OCI-LY7 (cell line): ENCODE measurements around the gene HS3ST5. TPM values are rescaled to one million over a fixed set of nuclear protein-coding genes. Genes with fewer than 3 reads are reported as not detected.

Experiments
- BruUV-seq: library from RNA; stranded (reverse); fragments of 400-500 nt; replicated peaks from 2 replicates; lab custom pipeline; 2021; lab: Mats Ljungman, UMichigan
- CTCF ChIA-PET: fragments of 300-600 bp; sonication (Branson Sonifier 250); formaldehyde crosslinking; loops from one replicate; lab custom pipeline; 2022; ENCODE audit warnings: antibody characterized with exemption; ENCODE audit not compliant: unreplicated experiment; lab: Charles Lee
- POLR2A ChIA-PET: fragments of 300-600 bp; sonication (Branson Sonifier 250); formaldehyde crosslinking; loops from one replicate; lab custom pipeline; 2022; ENCODE audit warnings: antibody characterized with exemption; lab: Charles Lee
- DNase-seq: peaks from one replicate; pipeline ENCODE4 v3.0.0-alpha.2; 2015; ENCODE audit warnings: low spot score
- H2AFZ ChIP-seq: fragments of 200-600 bp; sonication (generic), shearing (Covaris generic); 2 replicates; pipeline ENCODE4 v1.6.1; 2014; ENCODE audit warnings: mild to moderate bottlenecking, antibody characterized with exemption, low read length, moderate library complexity
- H3K27ac ChIP-seq: fragments of 200-600 bp; sonication (generic); 2 replicates; pipeline ENCODE4 v1.5.1; 2014; ENCODE audit warnings: mixed run types, low read depth, mild to moderate bottlenecking, moderate library complexity, low read length, inconsistent platforms; ENCODE audit not compliant: poor library complexity, severe bottlenecking
- H3K36me3 ChIP-seq: fragments of 200-600 bp; sonication (generic); 2 replicates; pipeline ENCODE4 v1.6.1; 2014; ENCODE audit warnings: mild to moderate bottlenecking, antibody characterized with exemption, low read length, moderate library complexity, mixed read lengths; ENCODE audit not compliant: insufficient read depth
- H3K4me1 ChIP-seq: fragments of 200-600 bp; sonication (generic); 2 replicates; pipeline ENCODE4 v1.5.1; 2014; ENCODE audit warnings: mild to moderate bottlenecking, low read length; ENCODE audit not compliant: insufficient read depth, poor library complexity, severe bottlenecking
- H3K4me2 ChIP-seq: fragments of 200-600 bp; sonication (generic); 2 replicates; pipeline ENCODE4 v1.6.1; 2014; ENCODE audit warnings: mild to moderate bottlenecking, low read length
- H3K4me3 ChIP-seq: fragments of 200-600 bp; sonication (generic); 2 replicates; pipeline ENCODE4 v1.5.1; 2014; ENCODE audit warnings: mild to moderate bottlenecking, low read depth, low read length; ENCODE audit not compliant: poor library complexity, severe bottlenecking
- H3K79me2 ChIP-seq: fragments of 200-600 bp; sonication (generic); 2 replicates; pipeline ENCODE4 v1.6.1; 2016; ENCODE audit warnings: low read depth, mild to moderate bottlenecking, low read length, moderate library complexity, mixed read lengths; ENCODE audit not compliant: insufficient read depth
- H3K9me2 ChIP-seq: fragments of 200-600 bp; sonication (generic); 2 replicates; pipeline ENCODE4 v1.6.1; 2016; ENCODE audit warnings: mild to moderate bottlenecking, low read length, mixed read lengths; ENCODE audit not compliant: insufficient read depth
- H3K9me3 ChIP-seq: fragments of 200-600 bp; sonication (generic); 2 replicates; pipeline ENCODE4 v1.6.1; 2014; ENCODE audit warnings: mild to moderate bottlenecking, mixed run types, low read length, mixed read lengths
- H4K20me1 ChIP-seq: fragments of 200-600 bp; sonication (generic); 2 replicates; pipeline ENCODE4 v1.6.1; 2014; ENCODE audit warnings: mild to moderate bottlenecking, antibody characterized with exemption, low read length, moderate library complexity, mixed read lengths; ENCODE audit not compliant: insufficient read depth
- EZH2phosphoT487 ChIP-seq: fragments of 200-600 bp; sonication (generic); IDR thresholded peaks from 2 replicates; pipeline ENCODE4 v1.6.1; 2018; ENCODE audit warnings: low read depth, borderline replicate concordance, mild to moderate bottlenecking, mixed run types, antibody characterized with exemption, low read length, moderate library complexity, mixed read lengths
- intact Hi-C: fragments of 100-400 bp; cut with micrococcal nuclease; formaldehyde crosslinking; loops from one replicate; pipeline ENCODE4 v1.10.0; 2022; ENCODE audit not compliant: unreplicated experiment
- total RNA-seq, 2 experiments: library from RNA; depleted of rRNA in 1 of 2; stranded (reverse); fragments of >200 nt in 1 of 2; shearing (Covaris generic) in 1 of 2; gene quantifications; 2 replicates each; pipeline ENCODE4 v1.2.3, GENCODE V29; 2014 to 2022
- TF ChIP-seq, protein P1 (sequence below): fragments of 200-600 bp; sonication (generic); conservative IDR thresholded peaks from 2 replicates; pipeline ENCODE4 v1.5.1; 2014; ENCODE audit warnings: mild to moderate bottlenecking, antibody characterized with exemption, low read length, moderate library complexity, mixed read lengths

Gene HS3ST5
- total RNA-seq, 2 experiments from 2014 or later = not detected

DNA sequence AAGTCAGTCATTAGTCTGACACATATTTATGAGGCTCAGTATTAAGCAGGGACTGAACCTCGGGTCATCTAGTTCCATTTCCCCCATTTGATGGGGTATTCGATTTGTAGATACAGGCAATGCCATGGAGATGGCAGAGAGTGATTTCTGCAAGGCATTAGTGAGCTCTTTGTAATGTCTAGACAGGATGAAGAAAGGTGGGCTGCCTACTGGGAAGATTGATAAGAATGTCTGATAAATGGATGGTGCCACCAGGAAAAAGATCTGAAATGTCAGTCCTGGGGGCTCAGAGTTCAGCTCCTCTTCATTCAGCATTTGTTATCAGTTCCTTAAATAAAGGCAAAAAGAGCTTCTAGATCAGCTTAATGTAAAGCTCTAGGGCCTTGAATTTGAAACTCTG lies 51.4 kb downstream of the HS3ST5 start:
- Histone ChIP-seq H3K27ac (no peak overlapping the region), H3K4me1 (no peaks in the 10 kb centered on the region), H3K79me2 (no peaks in the 10 kb centered on the region), H2AFZ (no peak overlapping the region), H3K36me3 (no peaks in the 10 kb centered on the region), H3K9me2 (no peaks in the 10 kb centered on the region), H3K4me3 (no peak overlapping the region), H3K9me3 (no peaks in the 10 kb centered on the region), H3K4me2 (no peak overlapping the region), H4K20me1 (no peaks in the 10 kb centered on the region)
- DNase-seq = no peak
- intact Hi-C loops = no loop called here
- TF ChIP-seq, protein P1, sequence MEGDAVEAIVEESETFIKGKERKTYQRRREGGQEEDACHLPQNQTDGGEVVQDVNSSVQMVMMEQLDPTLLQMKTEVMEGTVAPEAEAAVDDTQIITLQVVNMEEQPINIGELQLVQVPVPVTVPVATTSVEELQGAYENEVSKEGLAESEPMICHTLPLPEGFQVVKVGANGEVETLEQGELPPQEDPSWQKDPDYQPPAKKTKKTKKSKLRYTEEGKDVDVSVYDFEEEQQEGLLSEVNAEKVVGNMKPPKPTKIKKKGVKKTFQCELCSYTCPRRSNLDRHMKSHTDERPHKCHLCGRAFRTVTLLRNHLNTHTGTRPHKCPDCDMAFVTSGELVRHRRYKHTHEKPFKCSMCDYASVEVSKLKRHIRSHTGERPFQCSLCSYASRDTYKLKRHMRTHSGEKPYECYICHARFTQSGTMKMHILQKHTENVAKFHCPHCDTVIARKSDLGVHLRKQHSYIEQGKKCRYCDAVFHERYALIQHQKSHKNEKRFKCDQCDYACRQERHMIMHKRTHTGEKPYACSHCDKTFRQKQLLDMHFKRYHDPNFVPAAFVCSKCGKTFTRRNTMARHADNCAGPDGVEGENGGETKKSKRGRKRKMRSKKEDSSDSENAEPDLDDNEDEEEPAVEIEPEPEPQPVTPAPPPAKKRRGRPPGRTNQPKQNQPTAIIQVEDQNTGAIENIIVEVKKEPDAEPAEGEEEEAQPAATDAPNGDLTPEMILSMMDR = no peak
- BruUV-seq = no TSS peak
- ChIA-PET POLR2A (no interaction called here), CTCF (no interaction called here)

- DNase-seq = no peak
- no peaks in the 10 kb centered on the region for H3K79me2 ChIP-seq
- no peaks in the 10 kb centered on the region for H3K4me1 ChIP-seq
- no peak overlapping the region for H2AFZ ChIP-seq
- H4K20me1 ChIP-seq = no peaks in the 10 kb centered on the region
- H3K4me3 ChIP-seq = no peak overlapping the region
- no peaks in the 10 kb centered on the region for H3K9me3 ChIP-seq
- POLR2A ChIA-PET = no interaction called here
- CTCF ChIA-PET = no interaction called here
- no TSS peak for BruUV-seq
- TF ChIP-seq, protein P1 = no peak
- no peak for TF ChIP-seq EZH2phosphoT487
- H3K36me3 ChIP-seq = no peaks in the 10 kb centered on the region
- no peak overlapping the region for H3K27ac ChIP-seq
- H3K9me2 ChIP-seq = no peaks in the 10 kb centered on the region
- no peak overlapping the region for H3K4me2 ChIP-seq
- intact Hi-C loops = no loop called here
These were observed 52.0 kb downstream of the HS3ST5 start for GRCh38 chr6:114290864-114291263.

DNA sequence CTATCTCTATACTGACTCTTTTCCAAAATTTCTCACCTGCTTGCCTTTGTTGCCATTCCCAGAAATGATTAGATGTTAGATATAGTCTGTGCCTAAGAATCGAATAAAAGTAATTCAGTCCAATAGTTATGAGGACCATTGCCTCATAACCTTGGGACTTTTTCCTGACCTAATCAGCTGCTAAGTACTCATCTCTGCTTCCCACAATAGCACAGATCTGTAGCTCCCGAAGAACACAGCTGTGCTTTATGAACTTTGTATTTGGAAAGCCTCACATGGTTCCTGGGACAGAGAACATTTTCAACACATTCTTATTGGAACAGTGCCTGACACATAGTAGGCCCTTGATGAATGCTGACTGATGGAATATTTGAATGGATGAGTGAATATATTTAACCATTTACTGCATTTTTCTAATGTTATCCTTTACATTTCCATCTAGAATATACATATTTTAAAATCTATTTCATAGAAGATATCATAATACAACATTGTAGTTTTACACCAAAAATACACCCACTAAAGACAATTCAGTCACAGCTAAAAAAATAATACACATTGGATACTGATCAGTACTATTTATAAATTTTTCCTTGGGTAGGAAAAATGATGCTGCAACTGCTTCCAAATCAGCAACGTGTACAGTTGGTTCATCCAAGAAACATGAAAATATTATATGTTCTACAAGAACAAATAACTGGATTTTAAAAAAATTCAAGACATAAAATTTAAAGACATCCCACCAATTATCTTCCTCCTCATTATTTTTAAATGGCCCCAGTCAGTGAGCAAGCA lies 53.9 kb downstream of the HS3ST5 start:
- no peak overlapping the region for H3K4me3 ChIP-seq
- CTCF ChIA-PET = no interaction called here
- no peaks in the 10 kb centered on the region for H3K36me3 ChIP-seq
- H3K9me2 ChIP-seq = no peaks in the 10 kb centered on the region
- no peaks in the 10 kb centered on the region for H3K79me2 ChIP-seq
- no peaks in the 10 kb centered on the region for H3K4me1 ChIP-seq
- DNase-seq = no peak
- intact Hi-C loops = no loop called here
- BruUV-seq = no TSS peak
- no peak for TF ChIP-seq EZH2phosphoT487
- TF ChIP-seq, protein P1 = no peak
- POLR2A ChIA-PET = interaction anchor here (0.6 kb wide), 1 partner anchor 51 kb away, joined by 3 read pairs; no protein-coding TSS in a partner anchor
- no peaks in the 10 kb centered on the region for H3K9me3 ChIP-seq
- no peak overlapping the region for H3K4me2 ChIP-seq
- no peaks in the 10 kb centered on the region for H4K20me1 ChIP-seq
- H3K27ac ChIP-seq = no peak overlapping the region
- H2AFZ ChIP-seq = no peak overlapping the region
